Panc1 (cell line): ENCODE measurements around the gene PRKCA. TPM values are rescaled to one million over a fixed set of nuclear protein-coding genes. Genes with fewer than 3 reads are reported as not detected.

Experiments used
- ATAC-seq: fragments of 200-7000 bp; cut with Tn5 transposase; 2 replicates; pipeline ENCODE4 v1.9.1; 2020; ENCODE audit warnings: mild to moderate bottlenecking, moderate library complexity
- BruUV-seq: library from RNA; stranded (reverse); fragments of 400-500 nt; replicated peaks from 2 replicates; lab custom pipeline; 2021; lab: Mats Ljungman, UMichigan
- CTCF ChIA-PET: fragments of 300-600 bp; sonication (Branson Sonifier 250); formaldehyde crosslinking; loops from one replicate; lab custom pipeline; 2022; ENCODE audit warnings: antibody characterized with exemption; lab: Charles Lee
- POLR2A ChIA-PET: fragments of 300-600 bp; sonication (Branson Sonifier 250); formaldehyde crosslinking; loops from one replicate; lab custom pipeline; 2022; ENCODE audit warnings: antibody characterized with exemption; lab: Charles Lee
- DNase-seq: peaks from one replicate; pipeline ENCODE4 v3.0.0-alpha.2; 2010; ENCODE audit warnings: low read depth, low spot score
- H3K27ac ChIP-seq: 2 replicates; pipeline ENCODE4 v1.5.1; 2011; ENCODE audit warnings: mild to moderate bottlenecking, low read length, inconsistent platforms
- H3K27me3 ChIP-seq: fragments of 200-500 bp; sonication (Bioruptor generic); 2 replicates; pipeline ENCODE4 v1.6.0; 2014; ENCODE audit warnings: low read length, inconsistent platforms; ENCODE audit not compliant: control insufficient read depth, insufficient read depth
- H3K36me3 ChIP-seq: fragments of 200-500 bp; sonication (Bioruptor generic); 2 replicates; pipeline ENCODE4 v1.5.1; 2014; ENCODE audit warnings: inconsistent platforms, mild to moderate bottlenecking, low read length, moderate library complexity; ENCODE audit not compliant: control insufficient read depth, insufficient read depth
- H3K4me1 ChIP-seq: 2 replicates; pipeline ENCODE4 v1.5.1; 2011; ENCODE audit warnings: inconsistent platforms, mild to moderate bottlenecking, low read length, moderate library complexity; ENCODE audit not compliant: control insufficient read depth, insufficient read depth
- H3K4me3 ChIP-seq, 2 experiments: 2 replicates each; pipeline ENCODE4 v1.5.1; 2011 to 2012; ENCODE audit warnings: low read depth in 2 of 2, low read length in 2 of 2, mild to moderate bottlenecking in 2 of 2, inconsistent platforms in 1 of 2, moderate library complexity in 1 of 2
- H3K9me3 ChIP-seq: fragments of 200-500 bp; sonication (Bioruptor generic); 2 replicates; pipeline ENCODE4 v1.5.1; 2014; ENCODE audit warnings: low read depth, mild to moderate bottlenecking, inconsistent platforms, low read length, moderate library complexity; ENCODE audit not compliant: control insufficient read depth, insufficient read depth
- POLR2AphosphoS5 ChIP-seq: IDR thresholded peaks from 2 replicates; pipeline ENCODE4 v1.6.1; 2012; ENCODE audit warnings: mild to moderate bottlenecking, low read depth, low read length, moderate library complexity
- SIN3A ChIP-seq: IDR thresholded peaks from 2 replicates; pipeline ENCODE4 v1.6.1; 2012; ENCODE audit warnings: low read depth, mild to moderate bottlenecking, low read length, moderate library complexity, borderline replicate concordance; ENCODE audit not compliant: insufficient read depth
- TCF7L2 ChIP-seq: IDR thresholded peaks from 2 replicates; pipeline ENCODE4 v1.6.1; 2011; ENCODE audit warnings: mild to moderate bottlenecking, low read depth, low read length, inconsistent platforms
- in situ Hi-C: cut with HindIII; loops from 2 replicates; pipeline ENCODE4 v1.10.0; 2016; ENCODE audit warnings: low sequenced_read_pairs, low pct_unique_long_range_greater_than_20kb
- intact Hi-C: fragments of 100-400 bp; cut with micrococcal nuclease; formaldehyde crosslinking; loops from one replicate; pipeline ENCODE4 v1.10.0; 2022; ENCODE audit not compliant: unreplicated experiment
- total RNA-seq: library from RNA; stranded (reverse); gene quantifications from one replicate; pipeline ENCODE4 v1.2.1, GENCODE V29; 2021; ENCODE audit not compliant: unreplicated experiment
- TF ChIP-seq, protein P1 (sequence below): fragments of 450-650 bp; IDR thresholded peaks from 2 replicates; pipeline ENCODE4 v1.5.1; 2017; ENCODE audit warnings: mild to moderate bottlenecking
- TF ChIP-seq, protein P2 (sequence below), 2 experiments: IDR thresholded peaks; 2 replicates each; pipeline ENCODE4 v1.6.1; 2011 to 2012; ENCODE audit warnings: low read depth in 2 of 2, control low read depth in 1 of 2, low read length in 1 of 2, mild to moderate bottlenecking in 1 of 2, moderate library complexity in 1 of 2; ENCODE audit not compliant: insufficient read depth in 1 of 2

The PRKCA gene
- total RNA-seq, 1 experiment from 2014 or later, result 53.0 TPM

DNA sequence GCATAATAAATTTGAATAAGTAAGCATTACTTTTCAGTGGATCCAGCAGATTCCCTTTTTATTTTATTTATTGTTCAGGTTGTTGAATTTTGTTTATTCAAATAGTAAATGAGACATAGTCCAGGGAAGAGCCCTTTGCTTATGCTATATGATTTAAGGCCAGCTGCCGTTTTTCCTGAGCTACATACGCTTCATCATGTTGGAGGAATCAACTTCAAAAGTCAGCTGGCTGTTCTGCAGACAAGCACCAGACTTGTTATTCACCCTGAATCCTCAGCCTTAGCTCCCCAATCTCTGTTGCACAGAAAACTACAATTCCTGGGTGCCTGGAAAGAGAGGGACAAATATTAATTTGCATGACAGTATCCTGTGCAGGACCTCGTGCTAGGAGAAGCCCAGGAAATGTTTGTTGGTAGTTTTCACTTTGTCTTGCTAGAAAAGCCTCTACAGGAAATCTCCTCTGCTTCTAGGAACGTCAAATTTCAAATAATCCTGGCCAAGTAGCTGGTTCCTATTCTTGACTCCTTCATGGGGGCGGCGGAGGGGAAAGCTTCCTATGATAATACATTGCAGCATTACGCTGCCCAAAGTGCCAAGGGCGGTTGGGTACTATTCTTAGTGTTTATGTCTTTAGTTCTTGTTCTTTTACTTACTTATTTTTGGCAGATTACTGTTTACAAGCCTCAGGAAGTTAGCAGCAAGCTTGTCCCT lies 101.6 kb downstream of the PRKCA start:
- intact Hi-C loops, result no loop called here
- H3K36me3 ChIP-seq, result no peaks in the 10 kb centered on the region; the same call in 1 of the 2 replicates
- ChIA-PET POLR2A (interaction anchor here (0.6 to 1.5 kb wide), 3 partner anchors 11 to 535 kb away, joined by 3 read pairs; no protein-coding TSS in a partner anchor), CTCF (interaction anchor here (0.6 kb wide), 1 partner anchor 11 kb away, joined by 8 read pairs; no protein-coding TSS in a partner anchor)
- H3K4me3 ChIP-seq, result no peak overlapping the region
- ATAC-seq (no peak), DNase-seq (no peak)
- peak overlapping the region; percentile 44; the same call in 1 of the 2 replicates for H3K27ac ChIP-seq
- peaks cover 36% of the 10 kb centered on the region for H3K4me1 ChIP-seq
- H3K9me3 ChIP-seq, result no peaks in the 10 kb centered on the region
- no TSS peak for BruUV-seq
- no peaks in the 10 kb centered on the region for H3K27me3 ChIP-seq
- TF ChIP-seq TCF7L2 (no peak), SIN3A (no peak), POLR2AphosphoS5 (no peak)
- TF ChIP-seq, protein P1, sequence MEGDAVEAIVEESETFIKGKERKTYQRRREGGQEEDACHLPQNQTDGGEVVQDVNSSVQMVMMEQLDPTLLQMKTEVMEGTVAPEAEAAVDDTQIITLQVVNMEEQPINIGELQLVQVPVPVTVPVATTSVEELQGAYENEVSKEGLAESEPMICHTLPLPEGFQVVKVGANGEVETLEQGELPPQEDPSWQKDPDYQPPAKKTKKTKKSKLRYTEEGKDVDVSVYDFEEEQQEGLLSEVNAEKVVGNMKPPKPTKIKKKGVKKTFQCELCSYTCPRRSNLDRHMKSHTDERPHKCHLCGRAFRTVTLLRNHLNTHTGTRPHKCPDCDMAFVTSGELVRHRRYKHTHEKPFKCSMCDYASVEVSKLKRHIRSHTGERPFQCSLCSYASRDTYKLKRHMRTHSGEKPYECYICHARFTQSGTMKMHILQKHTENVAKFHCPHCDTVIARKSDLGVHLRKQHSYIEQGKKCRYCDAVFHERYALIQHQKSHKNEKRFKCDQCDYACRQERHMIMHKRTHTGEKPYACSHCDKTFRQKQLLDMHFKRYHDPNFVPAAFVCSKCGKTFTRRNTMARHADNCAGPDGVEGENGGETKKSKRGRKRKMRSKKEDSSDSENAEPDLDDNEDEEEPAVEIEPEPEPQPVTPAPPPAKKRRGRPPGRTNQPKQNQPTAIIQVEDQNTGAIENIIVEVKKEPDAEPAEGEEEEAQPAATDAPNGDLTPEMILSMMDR, result no peak
- TF ChIP-seq, protein P2, sequence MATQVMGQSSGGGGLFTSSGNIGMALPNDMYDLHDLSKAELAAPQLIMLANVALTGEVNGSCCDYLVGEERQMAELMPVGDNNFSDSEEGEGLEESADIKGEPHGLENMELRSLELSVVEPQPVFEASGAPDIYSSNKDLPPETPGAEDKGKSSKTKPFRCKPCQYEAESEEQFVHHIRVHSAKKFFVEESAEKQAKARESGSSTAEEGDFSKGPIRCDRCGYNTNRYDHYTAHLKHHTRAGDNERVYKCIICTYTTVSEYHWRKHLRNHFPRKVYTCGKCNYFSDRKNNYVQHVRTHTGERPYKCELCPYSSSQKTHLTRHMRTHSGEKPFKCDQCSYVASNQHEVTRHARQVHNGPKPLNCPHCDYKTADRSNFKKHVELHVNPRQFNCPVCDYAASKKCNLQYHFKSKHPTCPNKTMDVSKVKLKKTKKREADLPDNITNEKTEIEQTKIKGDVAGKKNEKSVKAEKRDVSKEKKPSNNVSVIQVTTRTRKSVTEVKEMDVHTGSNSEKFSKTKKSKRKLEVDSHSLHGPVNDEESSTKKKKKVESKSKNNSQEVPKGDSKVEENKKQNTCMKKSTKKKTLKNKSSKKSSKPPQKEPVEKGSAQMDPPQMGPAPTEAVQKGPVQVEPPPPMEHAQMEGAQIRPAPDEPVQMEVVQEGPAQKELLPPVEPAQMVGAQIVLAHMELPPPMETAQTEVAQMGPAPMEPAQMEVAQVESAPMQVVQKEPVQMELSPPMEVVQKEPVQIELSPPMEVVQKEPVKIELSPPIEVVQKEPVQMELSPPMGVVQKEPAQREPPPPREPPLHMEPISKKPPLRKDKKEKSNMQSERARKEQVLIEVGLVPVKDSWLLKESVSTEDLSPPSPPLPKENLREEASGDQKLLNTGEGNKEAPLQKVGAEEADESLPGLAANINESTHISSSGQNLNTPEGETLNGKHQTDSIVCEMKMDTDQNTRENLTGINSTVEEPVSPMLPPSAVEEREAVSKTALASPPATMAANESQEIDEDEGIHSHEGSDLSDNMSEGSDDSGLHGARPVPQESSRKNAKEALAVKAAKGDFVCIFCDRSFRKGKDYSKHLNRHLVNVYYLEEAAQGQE (IDR thresholded peaks at IDR 0.05; ENCODE audit: insufficient read depth in 1 of 2, low read depth in 2 of 2, low read length in 1 of 2), result no peak
- in situ Hi-C loops, result no loop called here

DNA sequence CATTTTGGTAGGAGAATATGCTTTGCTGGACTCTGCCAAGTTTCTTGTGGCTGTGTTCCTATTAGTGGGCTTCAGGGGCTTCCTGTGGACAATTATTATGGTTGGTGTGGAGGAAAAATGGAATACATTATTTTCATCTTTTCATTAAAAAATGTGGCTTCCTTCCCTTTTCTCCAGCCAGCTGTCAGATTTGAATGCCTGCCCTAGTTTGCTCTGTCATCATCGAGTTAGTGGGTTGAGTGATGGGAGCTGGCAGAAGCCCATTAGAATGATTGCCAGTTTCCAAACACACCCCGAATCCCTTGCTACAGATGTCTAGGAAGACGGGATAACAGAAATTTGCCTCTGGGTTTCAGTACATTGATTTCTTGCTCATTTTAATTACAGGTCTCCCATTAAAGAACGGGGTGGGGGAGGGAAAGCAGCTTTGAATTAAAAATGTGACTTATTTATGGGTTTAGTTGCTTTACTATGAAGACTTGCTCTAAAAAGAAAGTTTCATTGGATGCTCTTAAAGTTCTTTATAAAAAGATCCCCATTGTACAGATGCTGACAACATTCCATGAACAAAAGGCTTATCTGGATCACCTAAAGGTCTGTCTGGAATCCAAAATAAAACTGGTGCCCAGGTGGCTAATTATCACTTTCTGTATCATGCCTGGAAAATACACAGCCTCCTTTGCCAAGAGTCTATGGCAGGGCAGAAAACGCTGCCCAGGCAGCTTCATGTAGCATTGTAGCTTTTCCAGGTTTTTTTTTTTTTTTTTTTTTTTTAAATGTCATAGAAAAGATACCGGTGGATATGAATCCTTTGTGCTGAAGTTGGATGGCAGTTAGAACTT lies 103.6 kb downstream of the PRKCA start:
- no peak; the same call in 1 of the 2 replicates for ATAC-seq
- POLR2A ChIA-PET, result no interaction called here

More for the DNA sequence above, 103.6 kb downstream of the PRKCA start:
- Histone ChIP-seq H3K27ac (no peak overlapping the region), H3K4me3 (no peak overlapping the region), H3K4me1 (peaks cover 36% of the 10 kb centered on the region), H3K9me3 (no peaks in the 10 kb centered on the region), H3K27me3 (no peaks in the 10 kb centered on the region), H3K36me3 (no peaks in the 10 kb centered on the region; the same call in 1 of the 2 replicates)
- CTCF ChIA-PET, result no interaction called here
- intact Hi-C loops (no loop called here), in situ Hi-C loops (no loop called here)
- no peak for TF ChIP-seq TCF7L2
- TF ChIP-seq SIN3A, result no peak
- TF ChIP-seq, protein P2 (IDR thresholded peaks at IDR 0.05; ENCODE audit: insufficient read depth in 1 of 2, low read depth in 2 of 2, low read length in 1 of 2), result no peak
- no peak for TF ChIP-seq POLR2AphosphoS5
- TF ChIP-seq, protein P1, result no peak
- BruUV-seq, result no TSS peak
- no peak for DNase-seq
